ENCODE measurements around the gene CDO1.

GRCh38 chr5:115816226-115817081, at the start of gene CDO1:
- TF ChIP-seq CTCF (optimal IDR thresholded peaks at IDR 0.05 in 1 of 3, IDR thresholded peaks at IDR 0.05 in 1 of 3, conservative IDR thresholded peaks at IDR 0.05 in 1 of 3; ENCODE audit: extremely low read depth in 1 of 3, insufficient read depth in 2 of 3, low read length in 3 of 3) (no peak), EZH2 (IDR thresholded peaks at IDR 0.05; ENCODE audit: low read length) (peak; percentile 81)
